Stimulated activated naive CD4-positive, alpha-beta T cell (primary cell): ENCODE measurements around the gene PPCDC.
"Not testable (repeated sequence)": the region's sequence is repeated elsewhere in the genome, so short reads cannot be mapped to it uniquely, and the experiment has no call there.

ENCODE experiments used
- DNase-seq, 6 experiments: peaks; one replicate each; lab custom pipeline; 2025; lab: John Stamatoyannopoulos, UW

The PPCDC gene

DNA sequence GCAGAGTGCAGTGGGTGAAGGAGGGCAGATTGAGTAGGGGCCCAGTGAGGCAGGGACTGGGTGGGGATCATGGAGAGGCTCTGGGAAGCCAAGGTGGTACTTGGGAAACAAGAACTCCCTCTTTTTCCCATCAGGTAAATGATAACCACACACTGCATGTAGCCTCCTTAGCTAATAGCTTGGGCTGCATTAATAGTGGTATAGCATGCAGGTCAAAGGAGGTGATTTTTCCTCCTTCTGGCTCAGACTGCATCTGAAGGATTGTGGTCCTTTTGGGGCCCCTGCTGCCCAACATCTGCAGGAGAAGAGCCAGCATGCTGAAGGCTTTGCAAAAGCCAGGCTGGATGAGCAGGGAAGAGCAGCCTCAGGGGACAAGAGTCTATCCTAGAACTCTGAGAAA, 45.4 kb downstream of the PPCDC start:
- no peak for DNase-seq

DNA sequence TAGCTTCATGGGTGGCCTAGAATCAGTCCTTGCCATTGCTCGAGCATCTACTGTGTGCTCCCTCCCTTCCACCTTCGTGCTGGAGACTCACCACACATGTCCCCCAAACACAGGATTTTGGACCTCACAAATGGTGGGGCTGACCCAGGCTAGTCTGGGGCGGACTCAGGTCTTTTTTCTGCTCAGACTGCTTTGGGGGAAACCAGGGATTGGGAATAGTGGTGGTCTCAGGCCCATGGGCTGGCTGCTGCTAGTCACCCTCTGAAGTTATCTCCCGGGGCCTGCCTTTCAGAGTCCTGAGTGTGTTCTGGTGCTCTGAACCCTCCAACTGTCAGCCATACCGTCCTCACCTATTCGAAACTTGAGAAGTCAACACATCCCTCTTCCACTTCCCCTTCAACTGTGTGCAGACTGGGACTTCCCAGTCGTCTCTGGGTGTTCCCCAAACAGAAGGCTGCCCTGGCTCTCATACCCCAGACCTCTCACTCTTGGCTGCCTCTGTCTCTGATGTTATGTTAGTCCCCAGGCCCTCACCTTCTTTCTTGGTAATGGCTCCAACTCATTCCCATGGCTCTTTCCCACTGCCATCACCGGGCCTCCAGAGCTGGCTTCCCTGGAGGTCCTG, 46.0 kb downstream of the PPCDC start:
- no peak for DNase-seq

DNA sequence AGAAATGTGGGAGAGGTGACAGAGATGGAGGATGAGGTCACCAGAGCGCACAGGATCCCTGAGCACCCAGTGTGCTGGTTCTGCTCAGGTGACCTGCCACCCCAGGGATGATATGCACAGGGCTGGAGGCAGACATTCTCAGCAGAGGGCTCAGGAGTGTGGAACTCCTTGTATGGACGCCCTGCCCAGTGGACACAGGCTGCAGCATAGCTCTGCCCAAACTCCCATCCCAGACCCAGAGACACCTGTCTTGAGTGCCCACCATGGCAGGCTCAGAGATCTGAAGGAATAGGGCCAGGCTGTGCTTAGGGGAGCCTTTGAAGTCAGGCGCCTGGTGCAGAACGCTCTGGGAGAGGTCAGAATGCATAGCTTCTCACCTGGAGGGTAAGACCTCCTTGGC, 47.3 kb downstream of the PPCDC start:
- DNase-seq, result no peak

DNA sequence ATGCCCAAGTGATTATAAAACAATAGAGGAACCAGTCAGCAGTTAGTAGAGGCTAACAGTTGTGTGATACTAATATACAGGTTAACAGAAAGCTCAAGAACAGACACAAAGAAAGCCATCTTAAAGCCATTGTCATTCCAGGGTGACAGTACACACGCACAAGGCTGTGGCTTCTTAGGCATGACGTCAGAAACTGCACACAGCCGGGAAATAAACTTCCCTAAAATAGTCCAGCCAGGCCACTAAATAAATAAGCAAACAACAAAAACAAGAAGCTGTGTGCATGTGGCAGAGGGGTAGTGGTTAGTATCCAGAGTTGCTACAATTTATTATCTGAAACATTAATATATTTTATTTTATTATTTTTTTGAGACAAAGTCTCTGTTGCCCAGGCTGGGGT, 49.8 kb downstream of the PPCDC start:
- no peak for DNase-seq

DNA sequence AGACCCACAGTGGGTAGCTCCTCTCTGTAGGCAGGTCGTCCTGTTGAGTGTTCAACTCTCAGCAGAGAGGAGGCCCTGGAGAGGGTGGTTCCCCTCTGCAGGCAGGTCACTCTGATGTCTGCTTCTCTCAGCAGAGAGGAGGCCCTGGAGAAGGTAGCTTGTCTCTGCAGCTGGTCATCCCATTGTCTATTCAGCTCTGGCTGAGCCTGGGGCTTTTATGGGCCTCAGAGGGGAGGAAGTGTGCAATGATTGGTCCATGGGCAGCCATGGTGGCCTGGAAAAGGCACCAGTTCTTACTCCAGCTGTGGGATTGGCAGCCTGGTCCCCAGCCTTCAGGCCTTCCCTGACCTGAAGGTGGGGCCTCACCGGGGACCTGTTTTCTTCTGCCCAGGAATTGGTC, 52.9 kb downstream of the PPCDC start:
- no peak for DNase-seq

DNA sequence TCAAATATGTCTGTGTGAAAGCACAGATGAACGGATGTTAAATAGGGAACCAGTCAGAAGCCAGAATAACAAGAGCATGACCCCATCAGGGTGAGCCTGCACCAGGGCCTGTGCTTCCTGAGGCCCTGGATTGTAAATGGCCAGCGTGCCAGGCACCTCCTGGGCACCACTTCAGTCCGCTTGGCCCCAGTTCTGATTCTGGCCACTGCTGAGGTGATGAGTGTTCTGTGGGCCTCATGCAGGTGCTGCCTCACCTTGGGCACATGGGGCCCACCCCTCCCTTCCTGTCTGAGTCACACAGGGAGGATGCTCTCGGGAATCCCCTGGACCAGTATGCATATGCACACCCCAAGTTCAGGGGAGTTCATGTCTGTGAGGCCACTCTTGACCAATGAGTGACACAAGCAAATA, 54.2 kb downstream of the PPCDC start:
- DNase-seq, result not testable (repeated sequence)

DNA sequence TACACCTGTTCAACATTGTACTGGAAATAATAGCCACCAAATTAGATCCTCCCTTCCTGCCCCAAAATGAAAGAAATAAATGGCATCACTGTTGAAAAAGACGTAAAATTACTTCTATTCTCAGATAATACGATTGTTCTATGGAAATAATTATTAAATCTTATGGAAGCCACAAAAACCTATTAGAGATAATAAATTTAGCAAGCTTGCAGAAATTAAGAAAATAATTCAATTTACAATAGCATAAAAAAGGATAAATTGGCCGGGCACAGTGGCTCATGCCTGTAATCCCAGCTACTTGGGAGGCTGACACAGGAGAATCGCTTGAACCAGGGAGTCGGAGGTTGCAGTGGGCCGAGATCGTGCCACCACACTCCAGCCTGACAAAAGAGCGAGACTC, 57.8 kb downstream of the PPCDC start:
- no peak for DNase-seq

DNA sequence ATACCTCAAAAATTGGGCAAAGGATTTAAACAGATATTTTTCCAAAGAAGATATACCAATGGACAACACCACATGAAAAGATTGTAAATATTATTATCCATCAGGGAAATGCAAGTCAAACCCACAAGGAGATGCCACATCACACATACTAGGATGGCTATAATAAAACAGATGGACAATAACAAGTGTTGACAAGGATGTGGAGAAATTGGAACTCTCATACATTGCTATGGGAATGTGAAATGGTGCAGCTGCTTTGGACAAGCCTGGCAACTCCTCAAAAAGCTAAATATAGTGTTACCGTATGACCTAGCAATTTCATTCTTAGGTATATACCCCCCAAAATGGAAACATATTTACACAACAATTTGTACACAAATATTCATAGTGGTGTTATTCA, 59.3 kb downstream of the PPCDC start:
- no peak for DNase-seq

DNA sequence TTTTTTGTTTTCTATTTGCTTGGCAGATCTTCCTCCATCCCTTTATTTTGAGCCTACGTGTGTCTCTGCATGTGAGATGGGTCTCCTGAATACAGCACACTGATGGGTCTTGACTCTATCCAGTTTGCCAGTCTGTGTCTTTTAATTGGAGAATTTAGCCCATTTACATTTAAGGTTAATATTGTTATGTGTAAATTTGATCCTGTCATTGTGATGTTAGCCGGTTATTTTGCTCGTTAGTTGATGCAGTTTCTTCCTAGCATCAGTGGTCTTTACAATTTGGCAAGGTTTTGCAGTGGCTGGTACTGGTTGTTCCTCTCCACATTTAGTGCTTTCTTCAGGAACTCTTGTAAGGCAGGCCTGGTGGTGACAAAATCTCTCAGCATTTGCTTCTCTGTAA, 62.3 kb downstream of the PPCDC start:
- not testable (repeated sequence) for DNase-seq

DNA sequence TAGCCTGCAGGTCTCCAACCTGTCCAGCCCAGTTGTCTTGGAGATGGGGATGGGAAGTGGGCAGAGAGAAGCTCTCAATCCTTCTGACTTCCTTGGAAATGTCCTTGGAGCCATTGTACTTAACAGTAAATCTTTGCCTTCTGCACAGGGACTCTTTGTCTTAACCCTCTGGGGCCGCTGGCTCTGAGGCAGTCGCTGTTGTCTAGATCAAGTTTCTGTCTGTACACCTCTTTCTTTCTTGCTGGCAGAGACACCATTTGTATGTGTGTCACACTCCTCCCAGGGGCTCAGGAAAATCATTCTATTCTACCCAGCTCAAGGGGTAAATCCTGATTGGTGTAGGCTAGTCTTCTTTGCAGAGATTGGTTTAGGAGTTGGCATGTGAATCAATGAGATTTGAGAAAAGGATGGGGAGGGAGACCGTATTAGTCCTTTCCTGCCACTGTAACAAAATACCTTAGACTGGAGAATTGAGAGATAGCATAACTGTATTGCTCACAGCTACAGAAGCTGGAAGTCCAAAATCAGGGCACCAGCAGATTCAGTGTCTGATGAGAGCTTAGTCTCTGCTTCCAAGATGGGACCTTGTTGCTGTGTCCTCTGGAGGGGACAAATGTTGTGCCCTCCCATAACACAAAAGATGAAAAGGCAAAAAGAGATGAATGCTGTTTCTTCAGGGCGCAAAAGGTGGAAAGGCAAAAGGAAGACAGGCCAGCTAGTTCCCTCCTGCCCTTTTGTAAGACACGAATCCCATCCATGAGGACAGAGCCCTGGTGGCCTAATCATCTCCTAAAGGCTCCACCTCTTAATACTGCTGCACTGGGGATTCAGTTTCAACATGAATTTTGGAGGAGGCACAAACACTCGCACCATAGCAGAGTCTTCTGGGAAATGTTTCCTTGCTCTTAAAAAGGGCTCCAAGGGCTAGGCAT, 66.3 kb downstream of the PPCDC start:
- DNase-seq, result no peak

DNA sequence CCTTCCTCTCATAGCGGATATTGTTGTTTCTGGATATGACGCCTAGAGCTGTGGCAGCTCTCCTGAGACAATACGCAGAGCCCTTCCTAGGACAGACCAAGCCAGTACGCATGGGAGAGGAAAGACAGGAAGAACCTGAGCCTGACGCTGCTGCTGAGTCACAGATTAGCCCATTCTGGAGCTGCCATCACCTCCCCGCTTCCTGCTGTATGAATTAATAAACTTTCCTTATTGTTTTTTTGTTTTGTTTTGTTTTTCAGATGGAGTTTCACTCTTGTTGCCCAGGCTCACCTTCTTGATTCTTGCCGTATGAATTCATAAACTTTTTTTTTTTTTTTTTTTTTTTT, 67.0 kb downstream of the PPCDC start:
- DNase-seq, result no peak

DNA sequence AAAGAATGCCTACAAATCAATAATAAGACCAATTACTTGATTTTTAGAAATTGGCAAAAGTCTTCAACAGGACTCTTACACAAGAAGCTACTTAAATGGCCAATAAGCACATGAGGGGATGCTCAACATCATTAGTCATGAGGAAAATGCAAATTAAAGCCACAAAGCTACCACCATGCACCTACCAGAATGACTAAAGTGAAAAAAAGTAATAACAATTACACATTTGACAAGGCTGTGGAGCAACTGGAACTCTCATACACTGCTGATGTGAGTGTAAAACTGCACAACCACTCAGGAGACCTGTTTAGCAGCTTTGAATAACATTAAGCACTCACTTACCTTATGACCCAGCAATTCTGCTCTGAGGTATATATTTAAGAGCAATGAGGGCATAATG, 68.4 kb downstream of the PPCDC start:
- no peak for DNase-seq

DNA sequence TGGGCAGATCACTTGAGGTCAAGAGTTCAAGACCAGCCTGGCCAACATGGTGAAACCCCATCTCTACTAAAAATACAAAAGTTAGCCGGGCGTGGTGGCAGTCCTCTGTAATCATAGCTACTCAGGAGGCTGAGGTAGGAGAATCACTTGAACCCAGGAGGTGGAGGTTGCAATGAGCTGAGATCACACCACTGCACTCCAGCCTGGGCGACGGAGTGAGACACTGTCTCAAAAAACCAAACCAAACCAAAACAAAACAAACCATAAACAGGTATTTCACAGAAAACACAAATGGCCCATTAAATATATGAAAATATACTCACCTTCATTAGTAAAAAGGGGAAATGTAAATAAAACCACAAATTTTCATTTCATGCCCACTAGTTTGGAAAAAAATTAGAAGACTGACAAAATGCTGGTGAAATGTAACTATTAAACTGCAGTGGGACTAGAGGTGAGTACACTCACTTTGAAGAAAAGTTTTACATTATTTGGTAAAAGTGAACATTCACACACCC, 71.6 kb downstream of the PPCDC start:
- not testable (repeated sequence) for DNase-seq

DNA sequence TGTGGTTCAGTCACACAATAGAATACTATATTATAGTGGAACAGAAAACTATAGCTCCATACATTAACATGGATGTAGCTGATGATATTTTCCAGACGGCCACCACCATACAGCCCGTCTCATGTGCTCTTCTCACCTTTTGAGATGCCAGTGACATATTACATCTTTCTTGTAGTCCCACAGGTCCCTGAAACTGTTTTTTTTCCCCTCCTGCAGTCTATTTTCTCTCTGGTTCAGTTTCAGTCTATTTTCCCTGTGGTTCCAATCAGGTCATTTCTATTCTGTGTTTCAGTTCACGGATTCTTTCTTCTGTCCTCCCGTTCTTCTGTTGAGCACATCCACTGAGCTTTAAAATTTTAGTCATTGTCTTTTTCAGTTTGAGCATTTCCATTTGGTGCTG, 72.2 kb downstream of the PPCDC start:
- DNase-seq, result no peak

DNA sequence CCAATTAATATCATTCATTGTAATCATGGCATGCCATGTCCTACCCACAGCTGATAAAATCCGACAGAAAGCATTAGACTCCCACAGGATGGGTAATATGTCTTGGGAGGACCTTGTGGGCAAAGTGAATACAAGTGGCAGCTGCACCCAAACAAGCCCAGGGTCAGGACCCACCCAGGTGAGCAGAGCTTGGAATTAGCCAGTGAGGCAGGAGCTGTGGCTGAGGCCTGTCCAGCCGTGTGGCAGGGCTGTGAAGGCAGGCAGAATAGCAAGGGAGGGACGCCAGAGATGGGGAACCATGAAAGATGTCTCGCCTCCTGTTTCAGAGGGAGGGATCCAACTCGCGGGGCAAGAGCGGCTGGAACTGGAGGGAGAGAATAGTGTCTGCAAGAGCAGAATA, 74.5 kb downstream of the PPCDC start:
- DNase-seq, result no peak

DNA sequence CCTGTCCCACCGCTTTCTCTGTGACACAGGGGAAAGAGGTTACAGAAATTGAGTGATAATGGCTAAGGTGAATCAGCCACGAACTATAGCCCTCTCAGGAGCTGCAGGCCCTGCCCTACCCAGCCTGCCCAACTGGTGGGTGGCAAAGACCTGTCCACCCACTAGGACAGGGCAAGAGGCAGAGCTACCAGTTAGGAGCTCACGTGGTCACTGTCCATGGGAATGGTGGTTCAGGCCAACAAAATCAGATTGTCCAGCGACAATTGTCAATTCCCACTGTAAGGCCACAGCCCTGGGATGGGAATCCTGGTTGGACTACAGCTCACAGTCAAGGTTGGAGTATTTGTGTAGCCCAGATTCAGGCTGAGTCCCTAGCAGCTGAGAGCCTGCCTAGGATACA, 75.0 kb downstream of the PPCDC start:
- DNase-seq, result no peak
